Measurements from ENCODE around the gene PPFIBP1.

Gene PPFIBP1

GRCh38 chr12:27696864-27697564 lies 173.0 kb downstream of the PPFIBP1 start:
- no peak for DNase-seq (ENCODE audit: low read depth)
- Histone ChIP-seq H3K4me3 (ENCODE audit: low read length) (no peak overlapping the region), H3K9me3 (ENCODE audit: control insufficient read depth, low read length) (no peaks in the 10 kb centered on the region), H3K9ac (ENCODE audit: low read length) (no peak overlapping the region), H3K27me3 (replicated peaks; ENCODE audit: control insufficient read depth, insufficient read depth, low read length) (no peaks in the 10 kb centered on the region), H3K36me3 (ENCODE audit: control insufficient read depth, insufficient read depth, low read length, severe bottlenecking) (peaks cover 34% of the 10 kb centered on the region), H3K4me1 (ENCODE audit: control insufficient read depth, insufficient read depth, low read length) (peaks cover 4% of the 10 kb centered on the region)

- DNase-seq (ENCODE audit: low read depth) = peak; percentile 98
- no peaks in the 10 kb centered on the region for H3K36me3 ChIP-seq (ENCODE audit: control insufficient read depth, insufficient read depth, low read length, severe bottlenecking)
These were observed 179.9 kb downstream of the PPFIBP1 start for GRCh38 chr12:27703720-27704452.

GRCh38 chr12:27705263-27705662 lies 181.3 kb downstream of the PPFIBP1 start:
- Histone ChIP-seq H3K4me3 (ENCODE audit: low read length) (no peak overlapping the region), H3K4me1 (ENCODE audit: control insufficient read depth, insufficient read depth, low read length) (peaks cover 10% of the 10 kb centered on the region), H3K9me3 (ENCODE audit: control insufficient read depth, low read length) (no peaks in the 10 kb centered on the region), H3K27me3 (replicated peaks; ENCODE audit: control insufficient read depth, insufficient read depth, low read length) (no peaks in the 10 kb centered on the region), H3K9ac (ENCODE audit: low read length) (no peak overlapping the region), H3K36me3 (ENCODE audit: control insufficient read depth, insufficient read depth, low read length, severe bottlenecking) (no peaks in the 10 kb centered on the region)
- DNase-seq (ENCODE audit: low read depth) = no peak

More at GRCh38 chr12:27703720-27704452, 179.9 kb downstream of the PPFIBP1 start:
- Histone ChIP-seq H3K4me1 (ENCODE audit: control insufficient read depth, insufficient read depth, low read length) (peaks cover 10% of the 10 kb centered on the region), H3K4me3 (ENCODE audit: low read length) (no peak overlapping the region), H3K9me3 (ENCODE audit: control insufficient read depth, low read length) (no peaks in the 10 kb centered on the region), H3K27me3 (replicated peaks; ENCODE audit: control insufficient read depth, insufficient read depth, low read length) (no peaks in the 10 kb centered on the region), H3K9ac (ENCODE audit: low read length) (no peak overlapping the region)

DNA sequence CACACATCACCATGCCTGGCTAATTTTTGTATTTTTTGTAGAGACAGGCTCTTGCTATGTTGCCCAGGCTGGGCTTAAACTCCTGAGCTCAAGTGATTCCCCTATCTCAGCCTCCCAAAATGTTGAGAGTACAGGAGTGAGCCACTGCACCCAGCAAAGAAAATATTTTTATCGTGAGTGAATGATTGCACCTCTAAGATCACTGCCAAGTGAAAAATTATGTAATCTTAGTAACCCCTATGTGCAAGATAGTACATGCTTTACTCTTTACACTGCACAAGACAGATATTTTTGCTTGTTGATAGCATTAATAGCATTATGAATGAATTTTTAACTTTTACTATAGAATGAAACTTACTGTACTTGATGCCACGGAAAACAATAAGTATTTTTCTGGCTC lies 183.2 kb downstream of the PPFIBP1 start:
- no peaks in the 10 kb centered on the region for H3K36me3 ChIP-seq (ENCODE audit: control insufficient read depth, insufficient read depth, low read length, severe bottlenecking)
- H3K4me1 ChIP-seq (ENCODE audit: control insufficient read depth, insufficient read depth, low read length) = peaks cover 17% of the 10 kb centered on the region
- no peaks in the 10 kb centered on the region for H3K9me3 ChIP-seq (ENCODE audit: control insufficient read depth, low read length)
- H3K4me3 ChIP-seq (ENCODE audit: low read length) = no peak overlapping the region
- no peak overlapping the region for H3K9ac ChIP-seq (ENCODE audit: low read length)
- no peaks in the 10 kb centered on the region for H3K27me3 ChIP-seq (replicated peaks; ENCODE audit: control insufficient read depth, insufficient read depth, low read length)
- DNase-seq (ENCODE audit: low read depth) = no peak

DNA sequence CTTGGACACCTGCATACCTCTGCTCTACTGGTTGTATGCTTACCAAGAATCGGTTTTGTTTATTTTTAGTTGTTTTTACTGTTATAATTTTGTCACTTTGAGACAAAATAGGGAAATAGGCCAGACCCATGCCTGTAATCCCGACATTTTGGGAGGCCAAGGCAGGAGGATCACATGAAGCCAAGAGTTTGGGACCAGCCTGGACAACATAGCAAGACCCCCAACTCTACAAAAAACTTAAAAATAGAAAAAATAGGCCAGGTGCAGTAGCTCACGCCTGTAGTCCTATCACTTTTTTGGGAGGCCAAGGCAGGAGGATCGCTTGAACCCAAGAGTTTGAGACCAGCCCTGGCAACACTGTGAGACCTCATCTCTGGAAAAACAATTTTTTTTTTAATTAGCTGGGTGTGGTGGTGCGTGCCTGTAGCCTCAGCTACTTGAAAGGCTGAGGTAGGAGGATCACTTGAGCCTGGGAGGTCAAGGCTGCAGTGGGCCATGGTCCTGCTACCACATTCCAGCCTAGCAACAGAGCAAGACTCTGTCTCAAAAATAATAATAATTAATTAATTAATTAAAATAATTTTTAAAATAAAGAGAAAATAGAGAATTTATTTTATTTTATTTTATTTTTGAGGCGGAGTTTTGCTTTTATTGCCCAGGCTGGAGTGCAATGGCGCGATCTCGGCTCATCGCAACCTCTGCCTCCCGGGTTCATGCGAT lies 185.4 kb downstream of the PPFIBP1 start:
- no peaks in the 10 kb centered on the region for H3K27me3 ChIP-seq (replicated peaks; ENCODE audit: control insufficient read depth, insufficient read depth, low read length)
- H3K4me3 ChIP-seq (ENCODE audit: low read length) = peak overlapping the region; percentile 99
- H3K9ac ChIP-seq (ENCODE audit: low read length) = peak overlapping the region; percentile 98

DNA sequence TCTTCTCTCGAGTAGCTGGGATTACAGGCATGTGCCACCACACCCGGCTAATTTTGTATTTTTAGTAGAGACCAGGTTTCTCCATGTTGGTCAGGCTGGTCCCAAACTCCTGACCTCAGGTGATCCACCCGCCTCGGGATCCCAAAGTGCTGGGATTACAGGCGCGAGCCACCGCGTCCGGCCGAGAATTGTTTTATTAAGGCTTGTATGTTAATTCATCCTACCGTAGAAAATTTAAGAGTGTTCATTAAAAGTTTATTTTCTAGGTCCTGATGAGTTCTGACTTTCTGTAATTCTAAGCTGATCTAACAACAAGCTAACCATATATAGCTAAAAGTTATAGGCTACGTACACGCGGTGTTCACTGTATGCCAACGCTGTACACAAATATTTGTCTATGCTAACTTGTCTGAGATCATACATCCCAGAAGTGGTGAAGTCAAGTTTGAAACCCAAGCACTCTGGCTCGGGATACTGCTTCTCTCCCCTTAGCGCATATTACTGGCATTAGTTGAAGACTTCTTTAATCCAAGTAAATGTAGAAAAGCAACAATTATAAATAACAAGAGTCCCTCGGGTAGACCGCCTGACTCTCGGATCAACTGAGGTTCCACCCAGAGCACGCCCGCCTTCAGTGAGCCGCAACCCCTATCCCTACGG lies 186.1 kb downstream of the PPFIBP1 start:
- Histone ChIP-seq H3K36me3 (ENCODE audit: control insufficient read depth, insufficient read depth, low read length, severe bottlenecking) (peaks cover 3% of the 10 kb centered on the region), H3K4me3 (ENCODE audit: low read length) (peak overlapping the region; percentile 99), H3K27me3 (replicated peaks; ENCODE audit: control insufficient read depth, insufficient read depth, low read length) (no peaks in the 10 kb centered on the region), H3K9ac (ENCODE audit: low read length) (peak overlapping the region; percentile 98), H3K4me1 (ENCODE audit: control insufficient read depth, insufficient read depth, low read length) (peaks cover 12% of the 10 kb centered on the region), H3K9me3 (ENCODE audit: control insufficient read depth, low read length) (no peaks in the 10 kb centered on the region)
- peak; percentile 75 for DNase-seq (ENCODE audit: low read depth)

More for the DNA sequence above, 185.4 kb downstream of the PPFIBP1 start:
- no peaks in the 10 kb centered on the region for H3K9me3 ChIP-seq (ENCODE audit: control insufficient read depth, low read length)
- H3K4me1 ChIP-seq (ENCODE audit: control insufficient read depth, insufficient read depth, low read length) = peaks cover 12% of the 10 kb centered on the region
- DNase-seq (ENCODE audit: low read depth) = no peak
- no peaks in the 10 kb centered on the region for H3K36me3 ChIP-seq (ENCODE audit: control insufficient read depth, insufficient read depth, low read length, severe bottlenecking)

GRCh38 chr12:27710592-27711316 lies 186.7 kb downstream of the PPFIBP1 start, which contains the start of gene MRPS35:
Gene MRPS35 (plus strand): TSS chr12:27710832. CDS start chr12:27710844, 12 bp downstream.
- H3K27me3 ChIP-seq (replicated peaks; ENCODE audit: control insufficient read depth, insufficient read depth, low read length) = no peaks in the 10 kb centered on the region
- H3K9me3 ChIP-seq (ENCODE audit: control insufficient read depth, low read length) = no peaks in the 10 kb centered on the region
- H3K4me3 ChIP-seq (ENCODE audit: low read length) = peak within 1 kb of the TSS; percentile 99
- peaks cover 10% of the 10 kb centered on the region for H3K36me3 ChIP-seq (ENCODE audit: control insufficient read depth, insufficient read depth, low read length, severe bottlenecking)
- H3K9ac ChIP-seq (ENCODE audit: low read length) = peak within 1 kb of the TSS; percentile 98
- DNase-seq (ENCODE audit: low read depth) = peak; percentile 95
- H3K4me1 ChIP-seq (ENCODE audit: control insufficient read depth, insufficient read depth, low read length) = peaks cover 12% of the 10 kb centered on the region

- H3K4me3 ChIP-seq (ENCODE audit: low read length) = peak overlapping the region; percentile 99
- H3K9me3 ChIP-seq (ENCODE audit: control insufficient read depth, low read length) = no peaks in the 10 kb centered on the region
- H3K4me1 ChIP-seq (ENCODE audit: control insufficient read depth, insufficient read depth, low read length) = peaks cover 12% of the 10 kb centered on the region
- DNase-seq (ENCODE audit: low read depth) = peak; percentile 41
- H3K36me3 ChIP-seq (ENCODE audit: control insufficient read depth, insufficient read depth, low read length, severe bottlenecking) = peaks cover 13% of the 10 kb centered on the region
- peak overlapping the region; percentile 98 for H3K9ac ChIP-seq (ENCODE audit: low read length)
- no peaks in the 10 kb centered on the region for H3K27me3 ChIP-seq (replicated peaks; ENCODE audit: control insufficient read depth, insufficient read depth, low read length)
These were observed 187.3 kb downstream of the PPFIBP1 start for GRCh38 chr12:27711317-27711682.

DNA sequence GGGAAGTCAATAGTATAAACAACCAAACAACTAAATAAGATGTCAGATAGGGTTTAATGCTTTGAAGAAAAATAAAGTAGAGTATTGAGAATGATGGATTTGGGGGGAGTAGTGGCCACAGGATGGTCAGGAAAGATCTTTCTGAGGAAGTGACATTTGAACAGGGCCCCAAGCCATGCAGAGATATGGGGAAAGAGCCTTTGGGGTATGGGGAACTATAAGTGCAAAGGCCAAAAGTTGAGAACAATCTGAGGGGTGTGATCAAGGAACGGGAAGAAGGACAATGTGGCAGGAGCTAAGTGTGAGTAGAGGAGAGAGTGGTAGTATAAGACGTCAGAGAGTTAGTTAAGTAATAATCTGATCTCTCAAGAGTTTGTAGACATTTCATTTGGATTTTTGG lies 188.0 kb downstream of the PPFIBP1 start:
- H3K4me1 ChIP-seq (ENCODE audit: control insufficient read depth, insufficient read depth, low read length) = peaks cover 12% of the 10 kb centered on the region
- H3K36me3 ChIP-seq (ENCODE audit: control insufficient read depth, insufficient read depth, low read length, severe bottlenecking) = peaks cover 20% of the 10 kb centered on the region
- peak overlapping the region; percentile 99 for H3K4me3 ChIP-seq (ENCODE audit: low read length)
- no peak overlapping the region for H3K9ac ChIP-seq (ENCODE audit: low read length)
- no peaks in the 10 kb centered on the region for H3K27me3 ChIP-seq (replicated peaks; ENCODE audit: control insufficient read depth, insufficient read depth, low read length)
- no peak for DNase-seq (ENCODE audit: low read depth)
- no peaks in the 10 kb centered on the region for H3K9me3 ChIP-seq (ENCODE audit: control insufficient read depth, low read length)

DNA sequence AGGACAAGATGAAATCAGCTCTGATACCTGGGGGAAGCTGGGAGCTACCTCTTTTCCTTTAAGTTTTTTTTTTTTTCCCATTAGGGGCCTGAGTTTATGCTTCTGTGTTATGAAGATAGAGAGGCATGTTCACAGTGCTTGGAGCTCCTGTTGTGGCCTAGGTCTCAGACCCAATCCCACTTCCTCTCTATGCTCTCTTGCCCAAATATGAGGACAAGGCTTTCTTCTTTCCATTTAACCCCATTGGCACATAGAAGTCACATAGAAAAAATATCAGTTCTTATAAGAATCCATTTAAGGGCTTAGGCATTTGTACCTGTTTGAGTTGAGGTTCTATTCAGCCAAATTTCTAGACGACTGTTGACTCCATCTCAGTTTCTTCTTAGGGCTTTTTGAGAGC lies 199.2 kb downstream of the PPFIBP1 start:
- Histone ChIP-seq H3K4me1 (ENCODE audit: control insufficient read depth, insufficient read depth, low read length) (no peaks in the 10 kb centered on the region), H3K36me3 (ENCODE audit: control insufficient read depth, insufficient read depth, low read length, severe bottlenecking) (peaks cover 85% of the 10 kb centered on the region)

More for the DNA sequence above, 199.2 kb downstream of the PPFIBP1 start:
- H3K27me3 ChIP-seq (replicated peaks; ENCODE audit: control insufficient read depth, insufficient read depth, low read length) = no peaks in the 10 kb centered on the region
- H3K4me3 ChIP-seq (ENCODE audit: low read length) = no peak overlapping the region
- no peak for DNase-seq (ENCODE audit: low read depth)
- H3K9me3 ChIP-seq (ENCODE audit: control insufficient read depth, low read length) = no peaks in the 10 kb centered on the region
- no peak overlapping the region for H3K9ac ChIP-seq (ENCODE audit: low read length)
